Lung (tissue), 16 donors: ENCODE measurements around the gene SYN1. TPM values are rescaled to one million over a fixed set of nuclear protein-coding genes. Genes with fewer than 3 reads are reported as not detected.
"Not testable (repeated sequence)": the region's sequence is repeated elsewhere in the genome, so short reads cannot be mapped to it uniquely, and the experiment has no call there.

Experiments
- ATAC-seq: fragments of 200-7000 bp; cut with Tn5 transposase; one replicate; pipeline ENCODE4 v1.9.1; 2020; ENCODE audit warnings: moderate number of reproducible peaks; ENCODE audit not compliant: insufficient read depth, low FRiP score
- DNase-seq, 3 donors: peaks; one replicate each; pipeline ENCODE4 v3.0.0-alpha.2; 2013 to 2017
- H3K27ac ChIP-seq, 2 donors: one replicate each; pipeline ENCODE4 v1.5.1; 2013; ENCODE audit warnings: mild to moderate bottlenecking in 2 of 2, moderate library complexity in 2 of 2, control low read depth in 1 of 2, inconsistent platforms in 1 of 2, low read depth in 1 of 2, low read length in 1 of 2
- H3K27me3 ChIP-seq, 3 donors: one replicate each; pipeline ENCODE4 v1.5.1; 2013; ENCODE audit warnings: low read length in 2 of 3; ENCODE audit not compliant: control insufficient read depth in 3 of 3, insufficient read depth in 3 of 3
- H3K36me3 ChIP-seq, 4 donors: one replicate each; pipeline ENCODE4 v1.5.1; 2013; ENCODE audit warnings: low read length in 4 of 4, mild to moderate bottlenecking in 1 of 4, moderate library complexity in 1 of 4; ENCODE audit not compliant: control insufficient read depth in 4 of 4, insufficient read depth in 4 of 4
- H3K4me1 ChIP-seq, 5 donors: one replicate each; pipeline ENCODE4 v1.5.1; 2013; ENCODE audit warnings: low read length in 5 of 5, mild to moderate bottlenecking in 2 of 5, moderate library complexity in 1 of 5; ENCODE audit not compliant: control insufficient read depth in 5 of 5, insufficient read depth in 5 of 5
- H3K4me3 ChIP-seq: one replicate; pipeline ENCODE4 v1.5.1; 2013; ENCODE audit warnings: mild to moderate bottlenecking, control low read depth, moderate library complexity
- H3K9ac ChIP-seq, 2 donors: one replicate each; pipeline ENCODE4 v1.5.1; 2013; ENCODE audit warnings: low read length in 2 of 2, control low read depth in 1 of 2; ENCODE audit not compliant: insufficient read depth in 1 of 2
- H3K9me3 ChIP-seq, 4 donors: one replicate each; pipeline ENCODE4 v1.5.1; 2013; ENCODE audit warnings: low read length in 3 of 4, mild to moderate bottlenecking in 1 of 4, moderate library complexity in 1 of 4; ENCODE audit not compliant: control insufficient read depth in 4 of 4, insufficient read depth in 3 of 4
- CTCF ChIP-seq: IDR thresholded peaks from 2 replicates; pipeline ENCODE4 v1.5.1; 2012; ENCODE audit warnings: mild to moderate bottlenecking; ENCODE audit errors: control extremely low read depth, extremely low read depth
- WGBS, 2 donors: extraction: QIAGEN DNeasy Blood & Tissue Kit; methylation state at CpG; one replicate each; pipeline ENCODE4 v1.1.7; 2013; 5-methylcytosine and 5-hydroxymethylcytosine counted together
- long read RNA-seq, 5 donors: transcript quantifications; one replicate each; lab custom pipeline, GENCODE V29; 2026
- polyA plus RNA-seq, 2 donors: library from polyadenylated mRNA; stranded (reverse); fragments of 200-250 nt; gene quantifications; one replicate each; pipeline ENCODE4 v1.2.1, GENCODE V29; 2013
- total RNA-seq, 2 donors: library from RNA; depleted of rRNA in 1 of 2; stranded (reverse); fragments of >200 nt in 1 of 2; gene quantifications; one replicate each; pipeline ENCODE4 v1.2.1, GENCODE V29; 2014 to 2021
- donor health status: control.
- donor health status: control.
- donor health status: Bipolar disorder and iron deficiency.
- donor health status: healthy.
- donor health status: DM: yes; HTN: yes; CAD: no.

Gene SYN1
- 1 to 10 TPM in 1 of 2 donors, under 1 TPM in 1; 0.11 to 1.3 TPM for total RNA-seq
- polyA plus RNA-seq, result 1 to 10 TPM; 1.4 to 4.5 TPM
- long read RNA-seq, donor 1, result 0 reads
- long read RNA-seq, donor 2, result 0 reads
- long read RNA-seq, donor 3, partial matches to known transcripts, result 173 of 173 reads
- long read RNA-seq, donor 3, other reads (novel, unspliced or antisense), result 0 of 173 reads
- long read RNA-seq, donor 4, partial matches to known transcripts, result 175 of 175 reads
- long read RNA-seq, donor 4, other reads (novel, unspliced or antisense), result 0 of 175 reads
- long read RNA-seq, donor 5, partial matches to known transcripts, result 258 of 263 reads
- long read RNA-seq, donor 5, other reads (novel, unspliced or antisense), result 5 of 263 reads

DNA sequence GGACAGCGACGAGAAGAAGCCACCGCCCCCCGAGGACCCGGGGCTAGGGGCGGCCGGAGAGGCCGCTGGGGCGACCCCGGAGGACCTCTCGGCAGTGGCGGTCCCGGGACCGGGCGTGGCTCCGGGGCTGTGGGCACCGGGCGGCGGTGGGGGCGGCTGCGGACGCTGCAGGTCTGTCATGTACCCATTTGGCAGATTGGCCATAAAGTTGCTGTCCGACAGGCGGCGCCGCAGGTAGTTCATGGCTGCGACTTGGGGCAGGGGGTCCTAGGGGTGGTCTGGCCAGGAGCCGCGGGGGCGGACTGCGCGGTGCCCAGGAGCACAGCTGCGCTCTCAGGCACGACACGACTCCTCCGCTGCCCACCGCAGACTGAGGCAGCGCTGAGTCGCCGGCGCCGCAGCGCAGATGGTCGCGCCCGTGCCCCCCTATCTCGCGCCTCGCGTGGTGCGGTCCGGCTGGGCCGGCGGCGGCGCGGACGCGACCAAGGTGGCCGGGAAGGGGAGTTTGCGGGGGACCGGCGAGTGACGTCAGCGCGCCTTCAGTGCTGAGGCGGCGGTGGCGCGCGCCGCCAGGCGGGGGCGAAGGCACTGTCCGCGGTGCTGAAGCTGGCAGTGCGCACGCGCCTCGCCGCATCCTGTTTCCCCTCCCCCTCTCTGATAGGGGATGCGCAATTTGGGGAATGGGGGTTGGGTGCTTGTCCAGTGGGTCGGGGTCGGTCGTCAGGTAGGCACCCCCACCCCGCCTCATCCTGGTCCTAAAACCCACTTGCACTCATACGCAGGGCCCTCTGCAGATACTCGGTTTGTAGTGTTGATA, at the start of gene SYN1:
Gene SYN1 (minus strand): TSS at position 372 of the 817 bp plus-strand sequence. CDS start 129 bp downstream, at position 243.
- 8 to 42% methylated on average over 8 to 88 of the region's 88 CpGs for WGBS, 2 donors
- Histone ChIP-seq H3K4me3 (no peak within 1 kb of the TSS), H3K4me1 (peaks cover 0 to 4% (median 0%) of the 10 kb centered on the region in 5 donors), H3K27me3 (peaks cover under 1 to 7% (median 3%) of the 10 kb centered on the region in 3 donors), H3K36me3 (no peaks in the 10 kb centered on the region), H3K9me3 (peaks cover 0 to 3% (median 0%) of the 10 kb centered on the region in 4 donors), H3K27ac (no peak within 1 kb of the TSS), H3K9ac (no peak within 1 kb of the TSS)
- DNase-seq, result peak; percentile 82 to 91 (median 85)
- TF ChIP-seq CTCF, result peak; percentile 1
- peak; percentile 78 for ATAC-seq

GRCh38 chrX:47665797-47666196, 46.1 kb upstream of the SYN1 start:
- H3K9ac ChIP-seq, H3K27ac ChIP-seq, DNase-seq, H3K4me1 ChIP-seq, H3K4me3 ChIP-seq, ATAC-seq, H3K36me3 ChIP-seq, H3K9me3 ChIP-seq, H3K27me3 ChIP-seq: not testable (repeated sequence)
- WGBS, 2 donors, result 80 to 90% methylated on average over 4 of the region's 4 CpGs

- Histone ChIP-seq H3K9me3 (no peaks in the 10 kb centered on the region), H3K27ac (no peak overlapping the region), H3K27me3 (no peaks in the 10 kb centered on the region), H3K9ac (no peak overlapping the region), H3K36me3 (no peaks in the 10 kb centered on the region), H3K4me3 (no peak overlapping the region), H3K4me1 (no peaks in the 10 kb centered on the region)
- no peak for TF ChIP-seq CTCF
- DNase-seq, result no peak
- no peak for ATAC-seq
- WGBS, 2 donors, result 80 to 95% methylated on average over 5 of the region's 5 CpGs
These were observed 45.1 kb upstream of the SYN1 start for GRCh38 chrX:47664737-47665136.

DNA sequence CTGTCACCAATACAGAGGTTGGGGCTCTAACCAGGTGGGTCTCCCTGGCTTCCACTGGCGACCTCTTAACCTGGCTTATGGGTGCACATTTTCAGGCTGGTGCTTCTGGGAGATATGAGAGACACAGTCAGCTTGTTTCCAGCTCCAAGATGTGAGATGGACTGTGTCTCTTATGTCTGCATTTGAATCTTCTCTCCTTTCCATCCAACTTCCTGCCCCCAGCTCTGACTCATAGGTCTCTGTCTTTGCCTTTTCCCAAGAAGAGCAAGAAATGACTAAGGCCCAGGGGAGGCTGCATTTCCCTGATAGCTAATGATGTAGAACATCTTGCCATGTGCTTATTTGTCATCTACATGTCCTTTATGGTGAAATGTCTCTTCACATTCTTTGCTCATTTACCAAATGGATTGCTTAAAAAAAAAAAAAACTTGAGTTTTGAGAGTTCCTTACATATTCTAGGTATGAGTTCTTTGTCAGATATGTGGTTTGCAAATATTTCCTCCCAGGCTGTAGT, 42.5 kb upstream of the SYN1 start:
- H3K27ac ChIP-seq, result peak overlapping the region; percentile 15 to 50
- 52 to 100% methylated on average over 1 of the region's 1 CpG for WGBS, 2 donors
- H3K9ac ChIP-seq, result no peak overlapping the region

More for the DNA sequence above, 42.5 kb upstream of the SYN1 start:
- DNase-seq (no peak), ATAC-seq (no peak)
- no peak for TF ChIP-seq CTCF
- Histone ChIP-seq H3K27me3 (no peaks in the 10 kb centered on the region), H3K9me3 (no peaks in the 10 kb centered on the region), H3K36me3 (peaks cover 0 to 2% (median 0%) of the 10 kb centered on the region in 4 donors), H3K4me1 (no peaks in the 10 kb centered on the region), H3K4me3 (no peak overlapping the region)
